Activated CD4-positive, alpha-beta T cell treated with anti-CD3 and anti-CD28 coated beads, Interleukin-2, Interleukin-4, amounts not matched to agents 100 ng/mL and 50 ng/mL, durations not matched to agents 16 hours and 8 hours (primary cell): ENCODE data around the gene MAP3K14.
"Not testable (repeated sequence)": the region's sequence is repeated elsewhere in the genome, so short reads cannot be mapped to it uniquely, and the experiment has no call there.

Experiments
- DNase-seq: peaks from one replicate; pipeline ENCODE4 v3.0.0-alpha.2; 2020; ENCODE audit warnings: low spot score

MAP3K14 gene

DNA sequence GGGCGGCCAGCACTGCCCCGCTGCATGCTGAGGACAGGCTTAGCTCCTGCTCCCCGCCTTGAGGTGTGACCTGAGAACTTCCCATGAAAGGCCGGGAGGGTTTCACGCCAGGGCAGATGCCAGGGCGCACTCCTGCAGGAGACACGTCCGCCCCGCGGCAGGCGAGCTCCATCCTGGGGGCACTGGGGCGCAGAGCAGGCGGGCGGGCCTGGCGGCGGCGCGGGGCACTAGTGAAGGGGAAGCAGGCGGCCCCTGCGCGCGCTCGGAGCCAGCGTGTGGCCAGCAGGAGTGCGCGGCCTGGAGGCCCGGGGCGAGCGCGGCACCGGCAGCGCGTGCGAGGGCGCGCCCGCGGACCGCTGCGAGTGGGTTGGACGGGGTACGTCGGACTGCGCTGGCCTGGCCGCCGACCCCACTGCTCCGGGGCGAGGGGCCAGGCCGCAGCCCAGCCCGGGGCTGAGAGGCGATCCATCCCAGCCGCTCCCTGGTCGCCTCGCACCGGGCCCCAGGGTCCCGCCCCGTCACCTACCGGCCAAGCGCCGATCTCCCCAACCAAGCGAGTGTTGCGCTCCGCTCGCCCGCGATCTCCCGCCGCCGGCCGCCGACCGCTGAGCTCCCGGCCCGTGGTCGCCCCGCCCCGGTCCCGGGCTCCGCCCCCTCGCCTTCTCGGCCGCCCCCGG lies at the start of gene MAP3K14:
Gene MAP3K14, minus strand, starts transcription at position 587 of the 677 bp plus-strand sequence. CDS start 26,275 bp downstream, outside the sequence.
- DNase-seq = peak; percentile 49

DNA sequence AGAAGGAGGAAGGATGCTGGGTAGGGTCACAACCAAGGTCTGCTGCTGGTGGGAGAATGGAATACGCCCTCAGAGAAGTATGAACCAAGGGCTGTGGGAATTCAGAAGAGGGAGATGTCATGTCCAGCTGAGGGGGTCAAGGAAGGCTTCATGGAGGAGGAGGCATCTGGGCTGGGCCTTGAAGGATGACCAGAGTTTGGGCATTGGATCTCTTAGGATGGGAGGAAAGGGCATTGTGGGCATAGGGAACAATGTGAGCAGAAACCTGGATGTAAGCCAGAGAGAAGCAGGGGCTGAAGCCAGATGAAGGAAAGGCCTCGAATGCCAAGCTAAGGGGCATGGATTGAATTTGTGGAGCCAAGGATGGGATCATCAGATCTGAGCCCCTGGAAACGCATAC lies 49.2 kb upstream of the MAP3K14 start:
- no peak for DNase-seq

DNA sequence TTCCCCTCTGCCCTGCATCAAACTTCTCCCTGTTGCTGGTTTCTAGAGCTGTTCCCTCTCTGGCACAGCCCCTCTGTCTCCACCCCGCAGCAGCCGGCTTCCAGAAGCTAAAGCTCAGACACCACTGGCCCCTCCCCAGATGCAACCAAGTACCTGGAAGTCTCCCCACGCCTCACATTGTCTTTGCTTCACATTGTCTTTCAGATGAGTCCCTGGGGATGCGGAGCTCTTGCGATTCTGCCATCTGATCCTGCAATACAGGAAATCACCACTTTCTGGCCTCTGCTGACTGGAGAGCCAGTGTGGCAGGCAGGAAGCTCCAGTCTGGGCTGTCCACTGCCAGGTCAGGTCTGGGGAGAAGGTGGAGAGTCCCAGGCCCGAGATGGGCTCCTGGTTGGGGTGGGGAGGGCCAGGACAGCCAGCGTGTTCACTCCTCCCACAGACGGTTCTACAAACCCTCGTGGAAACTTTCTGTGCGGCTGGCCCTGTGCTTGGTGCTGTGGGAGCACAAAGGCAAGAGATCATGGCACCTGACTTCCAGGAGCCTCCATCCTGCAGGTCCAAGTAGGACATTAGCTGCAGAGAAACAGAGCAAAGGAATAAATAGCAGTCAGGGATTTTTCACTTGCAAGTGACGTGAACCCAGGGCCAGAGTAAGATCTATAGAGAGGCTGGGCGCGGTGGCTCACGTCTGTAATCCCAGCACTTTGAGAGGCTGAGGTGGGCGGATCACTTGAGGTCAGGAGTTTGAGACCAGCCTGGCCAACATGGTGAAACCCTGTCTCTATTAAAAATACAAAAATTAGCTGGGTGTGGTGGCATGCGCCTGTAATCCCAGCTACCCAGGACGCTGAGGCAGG lies 47.9 kb upstream of the MAP3K14 start:
- DNase-seq = no peak

DNA sequence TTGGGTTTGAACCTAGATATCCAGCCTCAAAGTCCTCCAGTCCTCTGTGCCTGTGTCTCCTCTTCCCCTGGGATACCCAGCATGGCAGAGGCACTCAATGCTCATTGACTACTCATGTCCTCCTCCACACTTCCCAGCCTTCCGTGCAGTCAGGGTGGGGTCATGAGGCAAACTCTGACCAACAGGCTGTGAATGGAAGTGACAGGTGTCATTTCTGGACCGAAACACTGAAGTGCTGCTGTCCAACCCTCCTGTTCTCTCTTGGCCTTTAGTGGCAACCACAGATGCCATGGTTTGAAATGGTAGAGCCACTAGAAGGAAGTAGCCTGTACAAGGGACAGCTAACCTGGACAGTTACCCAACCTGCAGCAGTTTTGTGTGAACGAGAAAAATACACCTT lies 46.7 kb upstream of the MAP3K14 start:
- DNase-seq = no peak

DNA sequence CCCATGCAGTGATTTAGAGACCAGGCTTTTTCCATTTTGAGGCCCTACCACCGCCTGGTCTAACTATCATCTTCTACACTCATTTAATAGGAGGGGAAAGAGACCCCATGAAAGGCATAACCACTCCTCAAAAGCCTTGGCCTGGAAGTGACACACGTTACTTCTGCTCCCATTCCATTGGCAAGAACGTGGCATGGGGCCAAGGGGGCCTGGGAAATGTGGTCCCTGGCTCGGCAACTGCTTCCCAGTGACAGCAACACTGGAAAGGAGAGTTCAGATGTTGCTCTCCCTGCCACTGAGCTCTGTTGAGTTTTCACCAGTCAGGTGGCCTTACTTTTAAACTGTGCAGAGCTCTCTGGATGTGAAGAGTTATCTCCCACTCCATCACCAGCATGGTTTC lies 45.2 kb upstream of the MAP3K14 start:
- DNase-seq = no peak

DNA sequence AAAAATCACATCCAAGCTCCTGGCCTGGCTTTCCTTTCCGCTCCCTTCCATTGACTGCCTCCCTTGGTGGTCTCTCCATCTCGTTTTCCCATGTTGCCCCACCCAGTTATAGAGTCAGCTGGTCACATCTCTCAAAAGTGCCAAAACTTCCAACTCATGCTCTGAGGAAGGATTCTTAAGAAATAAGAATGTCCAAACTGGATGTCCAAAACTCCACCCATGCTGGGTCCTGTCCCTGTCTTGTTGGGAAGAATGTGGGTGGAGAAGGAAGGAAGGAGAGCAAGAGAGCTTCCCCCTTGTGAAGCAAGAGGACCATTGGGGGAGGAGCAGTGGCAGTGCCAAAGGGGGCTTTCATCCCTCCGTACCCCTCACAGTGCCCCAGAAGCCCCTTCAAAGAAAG lies 44.6 kb upstream of the MAP3K14 start:
- DNase-seq = no peak

DNA sequence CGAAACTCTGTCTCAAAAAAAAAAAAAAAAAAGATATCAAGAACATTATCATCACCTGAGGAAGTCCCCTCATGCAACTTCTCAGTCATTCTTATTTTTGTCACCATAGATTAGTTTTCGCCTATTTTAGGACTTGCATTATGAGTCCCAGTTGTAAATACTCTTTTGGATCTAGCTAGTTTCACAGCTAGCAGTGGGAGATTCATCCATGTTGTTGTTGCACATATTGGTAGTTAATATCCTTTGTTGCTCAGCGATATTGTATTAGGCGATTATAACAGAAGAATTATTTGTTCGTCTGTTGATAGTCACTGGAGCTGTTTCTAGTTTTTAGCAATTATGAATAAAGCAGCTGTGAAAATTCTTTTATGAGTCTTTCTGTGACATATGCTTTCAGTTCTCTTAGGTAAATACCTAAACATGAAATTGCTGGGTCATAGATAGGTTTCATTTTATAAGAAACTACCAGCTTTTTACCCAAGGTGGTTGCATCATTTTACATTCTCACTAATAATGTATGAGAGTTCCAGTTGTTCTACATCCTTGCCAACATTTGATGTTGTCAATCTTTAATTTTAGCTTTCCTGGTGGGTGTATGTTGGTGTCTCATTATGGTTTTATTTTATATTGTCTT lies 40.7 kb upstream of the MAP3K14 start:
- DNase-seq = no peak

DNA sequence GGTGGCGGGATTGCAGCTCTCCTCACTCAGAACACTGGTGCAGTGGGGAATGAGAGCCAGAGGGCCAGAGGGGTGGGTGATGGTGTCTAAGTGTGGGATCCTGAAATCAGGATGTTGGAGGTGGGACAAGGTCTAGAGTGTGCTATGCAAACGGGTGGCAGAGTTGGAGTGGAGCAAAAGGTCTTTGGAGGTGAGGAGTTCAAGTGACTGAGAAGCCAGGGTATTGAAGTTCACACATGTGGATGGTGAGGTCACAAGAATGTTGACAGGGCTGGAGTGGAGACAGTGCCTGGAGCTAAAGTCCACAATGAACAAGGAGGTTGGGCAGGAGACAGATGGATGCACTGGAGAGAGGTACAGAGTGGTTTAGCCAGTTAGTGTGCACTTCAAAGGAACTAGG lies 38.3 kb upstream of the MAP3K14 start:
- no peak for DNase-seq

DNA sequence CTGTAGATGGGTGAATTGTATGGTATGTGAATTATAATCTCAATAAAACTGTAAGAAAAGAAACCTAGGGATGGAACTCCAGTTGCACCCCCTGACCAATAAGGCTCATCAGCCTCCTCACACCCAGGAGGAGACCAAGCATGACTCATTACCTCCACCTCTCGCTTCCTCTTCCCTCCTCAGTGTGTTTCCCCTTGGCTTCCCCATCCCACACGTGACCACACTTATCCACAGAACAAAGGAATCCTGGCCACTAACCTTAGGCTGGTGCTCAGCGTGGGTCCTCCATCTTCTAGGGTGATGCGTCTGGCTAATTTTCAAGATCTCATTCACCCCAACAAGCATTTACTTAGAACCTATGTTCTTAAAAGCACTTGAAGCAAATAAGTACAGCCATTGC lies 36.2 kb upstream of the MAP3K14 start:
- peak; percentile 52 for DNase-seq

DNA sequence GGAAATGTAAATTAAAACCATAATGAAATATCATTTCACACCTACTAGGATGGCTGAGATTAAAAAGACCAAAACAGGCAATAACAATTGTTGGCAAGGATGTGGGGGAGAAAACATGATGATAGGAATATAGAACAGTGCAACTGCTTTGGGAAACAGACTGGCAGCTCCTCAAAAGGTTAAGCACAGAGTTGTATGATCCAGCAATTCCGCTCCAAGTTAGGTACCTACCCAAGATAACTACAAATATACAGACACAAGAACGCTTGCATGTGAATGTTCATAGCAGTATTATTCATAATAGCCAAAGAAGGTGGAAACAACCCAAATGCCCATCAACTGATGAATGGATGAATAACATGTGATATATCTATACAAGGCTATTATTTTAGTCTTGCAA lies 35.0 kb upstream of the MAP3K14 start:
- DNase-seq = no peak

DNA sequence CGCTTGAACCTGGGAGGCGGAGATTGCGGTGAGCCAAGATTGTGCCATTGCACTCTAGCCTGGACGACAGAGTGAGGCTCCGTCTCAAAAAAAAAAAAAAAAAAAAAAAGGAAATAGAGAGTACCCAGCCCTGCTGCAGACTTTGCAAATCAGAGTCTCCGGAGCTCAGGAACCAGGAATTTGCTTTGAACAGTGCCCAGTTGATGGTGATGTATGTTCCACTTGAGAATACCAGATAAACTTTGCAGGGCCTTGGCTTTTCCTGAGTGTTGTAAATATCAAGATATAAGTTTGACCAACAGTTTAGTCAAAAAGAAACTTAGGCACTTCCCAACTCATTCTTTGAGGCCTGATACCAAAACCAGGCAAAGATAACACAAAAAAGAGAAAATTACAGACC lies 30.6 kb upstream of the MAP3K14 start:
- no peak for DNase-seq

DNA sequence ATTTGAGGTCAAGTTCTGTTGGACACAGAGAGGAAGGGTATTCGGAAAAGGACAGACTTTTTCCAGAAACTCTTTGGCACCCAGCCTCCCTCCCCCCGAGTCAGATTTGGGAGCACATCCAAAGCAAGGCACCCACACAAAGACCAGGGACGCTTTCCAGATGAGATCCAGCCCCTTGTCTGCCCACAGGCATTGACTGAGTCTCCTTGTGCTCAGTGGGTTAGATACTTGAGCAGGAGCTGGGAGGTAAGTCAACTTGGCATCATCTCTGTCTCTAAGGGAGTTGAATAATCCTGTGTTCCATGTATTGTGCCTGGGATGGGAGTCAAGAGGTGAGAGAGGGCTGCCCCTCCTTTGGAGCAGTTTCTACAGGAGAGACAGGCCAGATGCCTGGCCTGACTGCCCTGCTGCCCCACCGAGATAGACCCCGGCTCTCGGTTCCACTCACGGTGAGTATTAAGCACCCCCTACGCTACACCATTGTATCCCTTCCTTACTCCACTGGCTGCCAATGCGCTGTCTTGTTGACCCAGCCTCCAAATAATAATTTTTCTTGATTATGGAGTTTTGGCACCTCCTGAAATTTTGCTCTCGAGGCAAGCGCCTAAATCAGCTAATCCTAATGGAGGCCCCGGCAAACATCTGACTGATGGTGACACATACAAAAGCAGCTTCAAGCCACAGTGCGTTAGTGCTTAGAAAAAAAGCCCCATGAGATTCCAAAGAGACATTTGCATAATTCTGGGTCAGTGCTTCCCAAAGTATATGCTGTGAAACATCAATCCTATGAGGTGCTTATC lies 29.6 kb upstream of the MAP3K14 start:
- no peak for DNase-seq

DNA sequence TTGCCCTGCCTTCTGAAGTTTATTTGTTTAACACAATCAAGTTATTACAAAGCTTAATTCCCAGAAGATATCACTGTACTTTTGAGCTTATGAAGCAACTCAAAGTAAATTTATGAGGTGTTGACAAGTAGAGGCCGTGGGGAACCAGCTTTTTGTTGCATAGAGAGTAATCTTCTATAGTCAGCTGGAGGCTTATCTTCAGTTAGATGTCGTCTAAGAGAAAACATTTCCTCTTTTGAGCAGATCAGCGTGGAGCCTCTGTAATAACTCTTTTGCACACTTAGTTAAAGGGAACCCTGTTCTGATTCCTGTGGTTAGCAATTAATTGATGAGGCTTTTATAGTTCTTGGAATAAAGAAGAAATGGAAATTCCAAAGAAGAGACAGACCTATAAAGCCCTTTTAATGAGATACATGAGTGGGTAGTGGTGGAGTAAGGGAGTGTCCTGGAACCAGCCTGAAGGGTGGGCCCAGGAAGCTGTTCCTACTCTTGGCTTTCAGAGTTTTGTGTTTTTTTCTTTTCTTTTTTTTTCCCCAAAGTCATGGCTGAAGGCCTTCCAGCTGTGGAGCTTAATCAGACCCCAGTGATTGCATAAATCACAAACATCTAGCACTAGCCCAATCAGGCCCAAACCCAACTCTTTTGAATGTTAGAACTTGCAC lies 28.9 kb upstream of the MAP3K14 start:
- no peak for DNase-seq

DNA sequence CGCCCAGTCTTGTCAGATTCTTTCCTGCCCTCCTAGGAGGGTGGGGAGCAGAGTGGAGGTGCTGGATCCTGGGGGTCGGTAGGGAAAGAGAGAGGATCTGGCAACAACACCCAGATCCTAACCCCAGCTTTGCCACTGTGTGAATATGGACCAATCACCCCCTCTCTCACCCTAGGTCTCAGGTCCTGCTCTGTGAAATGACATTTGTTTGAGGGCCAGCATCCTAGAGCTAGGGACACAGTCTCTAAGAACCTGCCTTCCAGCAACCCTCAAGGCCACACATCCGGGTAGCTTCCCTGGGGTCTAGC lies 28.4 kb upstream of the MAP3K14 start:
- DNase-seq = no peak

DNA sequence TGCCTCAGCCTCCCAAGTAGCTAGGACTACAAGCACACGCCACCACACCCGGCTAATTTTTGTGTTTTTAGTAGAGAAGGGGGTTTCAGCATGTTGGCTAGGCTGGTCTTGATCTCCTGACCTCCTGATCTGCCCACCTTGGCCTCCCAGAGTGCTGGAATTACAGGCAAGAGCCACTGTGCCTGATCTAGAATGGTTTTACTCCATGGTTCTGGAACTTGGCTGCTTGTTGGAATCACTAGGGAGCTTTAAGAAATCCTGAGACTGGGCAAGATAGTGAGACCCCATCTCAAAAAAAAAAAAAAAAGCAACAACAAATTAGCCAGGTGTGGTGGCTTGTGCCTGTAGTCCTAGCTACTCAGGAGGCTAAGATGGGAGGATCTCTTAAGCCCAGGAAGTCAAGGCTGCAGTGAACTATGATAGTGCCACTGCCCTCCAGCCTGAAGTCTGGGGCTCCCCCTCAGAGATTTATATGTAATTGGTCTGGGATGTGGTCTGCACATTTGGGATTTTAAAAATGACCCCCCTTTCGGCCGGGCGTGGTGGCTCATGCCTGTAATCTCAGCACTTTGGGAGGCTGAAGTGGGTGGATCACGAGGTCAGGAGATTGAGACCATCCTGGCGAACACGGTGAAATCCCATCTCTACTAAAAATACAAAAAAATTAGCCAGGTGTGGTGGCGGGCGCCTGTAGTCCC lies 27.3 kb upstream of the MAP3K14 start:
- not testable (repeated sequence) for DNase-seq

DNA sequence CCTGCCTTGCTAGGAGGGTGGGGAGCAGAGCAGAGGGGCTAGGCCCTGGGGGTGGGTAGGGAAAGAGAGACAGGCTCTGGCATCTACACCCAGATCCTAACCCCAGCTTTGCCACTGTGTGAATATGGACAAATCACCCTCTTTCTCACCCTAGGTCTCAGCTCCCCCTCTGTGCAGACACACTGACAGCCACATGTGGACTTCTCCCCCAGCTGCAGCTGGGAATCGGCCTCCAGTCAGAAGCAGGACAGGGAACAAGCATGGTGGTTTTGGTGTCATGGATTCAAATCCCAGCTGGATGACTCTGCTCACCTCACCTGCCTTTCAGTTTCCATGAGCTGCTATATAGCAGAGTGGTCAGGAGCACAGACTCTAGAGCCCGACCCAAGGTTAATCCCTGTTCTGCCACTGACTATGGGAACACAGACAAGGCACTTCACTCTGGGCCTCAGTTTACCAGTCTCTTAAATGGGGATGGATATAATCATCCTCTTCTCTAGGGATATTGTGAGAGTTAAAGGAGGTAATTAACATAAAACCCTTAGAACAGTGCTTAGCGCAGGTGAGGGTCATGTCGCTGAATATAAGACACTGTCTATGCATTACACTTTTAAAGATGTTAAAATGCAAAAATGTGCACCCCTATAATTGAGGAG lies 26.2 kb upstream of the MAP3K14 start:
- DNase-seq = no peak

DNA sequence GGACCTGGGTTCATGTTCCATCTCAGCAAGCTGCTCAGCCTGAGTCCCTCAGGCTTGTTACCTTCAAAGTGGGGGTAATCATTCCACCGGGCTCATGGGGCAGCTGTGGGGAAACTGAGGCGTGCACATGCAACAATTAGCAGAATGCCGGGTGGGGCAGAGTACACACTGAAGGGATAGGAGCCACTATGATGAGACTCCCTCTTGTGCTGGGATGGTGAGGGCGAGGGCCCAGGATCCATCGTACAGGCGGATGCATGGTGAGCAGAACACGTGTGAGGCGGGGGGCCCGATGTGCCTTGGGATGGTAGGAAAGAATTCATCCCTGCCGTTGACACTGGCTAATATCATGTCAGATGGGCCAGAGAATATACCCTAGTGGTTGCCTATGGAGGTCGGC lies 25.5 kb upstream of the MAP3K14 start:
- DNase-seq = no peak

DNA sequence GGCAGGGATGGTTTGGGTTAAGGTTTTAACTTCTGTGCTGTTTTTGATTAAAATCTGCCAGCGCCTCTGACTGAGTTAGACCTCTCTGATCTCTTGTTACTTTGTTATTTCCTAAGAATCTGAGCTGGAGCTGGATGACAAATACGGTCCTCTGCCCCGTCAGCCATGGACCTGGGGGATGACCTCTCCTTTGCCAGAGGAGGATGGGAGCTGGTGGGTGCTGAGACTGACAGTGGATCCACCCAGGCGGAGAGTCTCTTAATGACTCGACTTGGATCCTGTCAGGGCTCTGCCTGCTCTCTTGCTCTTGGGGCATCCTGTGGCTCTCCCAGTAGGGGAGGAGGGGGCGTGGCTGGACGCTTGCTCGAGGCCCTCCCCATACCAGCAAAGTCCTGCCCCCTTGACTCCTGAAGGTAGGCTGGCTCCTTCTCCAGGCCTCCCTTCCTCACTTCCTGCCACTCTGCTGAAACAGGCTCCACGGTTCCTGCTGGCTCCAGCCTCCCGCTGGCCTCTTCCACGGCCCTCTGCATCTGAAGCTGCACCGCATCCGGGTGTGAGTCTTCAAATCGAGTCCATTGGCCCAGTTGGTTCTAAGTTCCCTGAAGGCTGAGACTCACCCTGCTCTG lies 24.8 kb upstream of the MAP3K14 start:
- no peak for DNase-seq

DNA sequence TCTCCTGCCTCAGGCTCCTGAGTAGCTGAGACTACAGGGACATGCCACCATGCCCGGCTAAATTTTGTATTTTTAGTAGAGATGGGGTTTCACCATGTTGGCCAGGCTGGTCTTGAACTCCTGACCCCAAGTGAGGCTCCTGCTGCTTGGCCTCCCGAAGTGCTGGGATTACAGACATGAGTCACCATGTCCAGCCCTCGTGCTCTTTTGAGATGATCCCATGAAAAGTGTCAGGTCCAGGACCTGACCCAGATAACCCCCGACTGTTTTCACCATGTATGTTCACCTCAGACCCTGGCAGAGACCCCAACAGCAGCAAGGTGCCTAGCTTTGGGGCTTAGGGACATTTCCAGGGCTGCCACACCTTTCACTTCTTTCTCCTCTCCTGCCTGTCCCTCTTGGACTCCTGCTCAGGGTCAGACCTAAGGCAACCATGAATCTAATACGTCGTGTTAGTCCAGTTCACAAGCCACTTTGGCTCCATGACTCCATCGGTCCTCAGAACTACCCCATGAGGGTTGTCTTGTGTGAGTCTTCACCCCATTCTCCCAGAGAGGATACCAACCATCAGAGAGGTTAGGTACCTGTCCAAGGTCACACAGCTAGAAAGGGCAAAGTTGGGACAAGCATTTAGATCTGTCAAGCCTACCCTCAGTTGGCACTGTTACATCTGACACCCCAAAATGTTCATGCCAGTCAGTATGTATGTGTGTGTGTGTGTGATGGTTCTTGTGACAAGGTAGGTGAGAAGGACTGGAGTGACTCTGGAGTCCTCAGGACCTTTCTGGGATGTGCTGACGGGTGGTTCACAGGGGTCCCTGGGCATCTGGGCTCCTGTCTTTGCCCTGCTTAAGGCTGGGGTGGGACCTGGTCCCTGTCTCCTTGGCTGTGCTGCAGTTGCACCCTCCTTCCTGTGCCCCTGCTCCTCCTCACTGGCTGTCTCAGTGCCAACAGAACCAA lies 23.1 kb upstream of the MAP3K14 start:
- DNase-seq = no peak
